ENCODE results near the gene SFXN3.
"Not testable (repeated sequence)": the region's sequence is repeated elsewhere in the genome, so short reads cannot be mapped to it uniquely, and the experiment has no call there.

Gene SFXN3

GRCh38 chr10:101015582-101015973 lies 15.5 kb upstream of the SFXN3 start:
- DNase-seq (ENCODE audit: low read depth) = no peak

DNA sequence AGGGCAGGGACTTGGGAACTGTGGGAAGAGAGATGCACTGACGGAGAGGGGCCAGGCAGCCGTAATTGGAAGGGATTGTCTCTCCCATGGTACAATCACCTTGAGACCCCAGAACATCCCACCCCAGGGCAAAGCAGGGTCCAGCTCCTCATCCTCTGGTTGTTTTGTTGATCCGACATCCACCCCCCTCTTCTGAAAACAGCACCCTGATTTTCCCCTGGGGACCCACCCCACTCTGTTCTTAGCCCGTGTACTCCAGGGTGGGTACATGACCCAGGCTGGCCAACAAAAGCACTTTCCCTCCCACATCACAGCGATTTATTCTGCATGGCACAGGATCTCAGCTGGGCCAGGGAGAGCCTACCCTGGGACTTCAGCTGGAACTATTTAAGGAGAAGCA lies 14.2 kb upstream of the SFXN3 start:
- no peak for DNase-seq (ENCODE audit: low read depth)

GRCh38 chr10:101018118-101018599 lies 12.9 kb upstream of the SFXN3 start:
- no peak for DNase-seq (ENCODE audit: low read depth)

DNA sequence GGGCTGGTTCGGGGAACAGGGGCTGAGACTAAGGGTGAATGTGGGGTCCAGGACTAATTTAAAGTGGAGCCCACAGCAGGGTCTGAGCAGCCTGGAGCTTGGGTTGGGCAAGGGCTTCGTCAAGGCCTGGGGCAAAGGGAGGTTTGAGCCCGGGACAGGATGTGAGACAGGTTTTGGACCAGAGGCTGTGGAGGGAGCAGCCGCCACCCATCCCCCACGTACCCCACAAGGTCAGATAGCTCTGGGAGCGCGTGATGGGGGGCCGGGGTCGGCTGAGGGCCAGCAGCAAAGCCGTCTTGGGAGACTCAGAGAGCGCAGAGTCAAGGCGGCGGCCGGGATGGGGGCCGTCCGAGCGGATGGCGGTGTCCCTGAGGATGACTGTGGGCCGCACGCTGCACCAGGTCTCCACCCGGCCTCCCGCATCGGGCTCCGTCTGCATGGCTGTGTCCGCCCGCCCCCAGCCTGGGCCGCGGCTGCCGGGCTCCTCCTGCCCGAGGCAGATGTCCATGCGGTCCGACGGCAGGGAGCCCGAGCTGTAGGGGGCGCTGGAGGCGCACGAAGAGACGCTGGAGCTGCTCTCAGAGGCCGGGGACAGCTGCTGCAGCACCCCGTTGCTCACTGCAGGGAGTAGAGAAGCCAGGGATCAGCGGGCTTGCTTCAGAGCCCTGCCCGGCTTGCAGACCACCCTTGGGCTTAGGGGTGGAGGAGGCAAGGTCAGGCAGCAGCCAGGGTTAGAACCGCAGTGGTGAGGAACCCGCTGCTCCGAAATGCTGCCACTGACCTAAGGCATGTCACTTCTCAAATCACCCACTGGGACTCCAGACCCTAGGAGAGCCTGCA lies 12.2 kb upstream of the SFXN3 start:
- no peak for DNase-seq (ENCODE audit: low read depth)

DNA sequence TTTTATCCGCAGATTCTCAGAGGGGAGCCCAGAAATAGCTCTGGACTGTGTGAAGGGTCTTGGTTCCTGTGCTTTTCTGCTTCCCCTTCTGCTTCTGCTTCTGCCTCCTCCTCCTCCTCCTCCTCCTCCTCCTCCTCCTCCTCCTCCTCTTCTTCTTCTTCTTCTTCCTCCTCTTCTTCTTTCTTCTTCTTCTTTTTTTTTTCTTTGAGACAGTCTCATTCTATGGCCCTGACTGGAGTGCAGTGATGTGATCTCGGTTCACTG lies 11.7 kb upstream of the SFXN3 start:
- DNase-seq (ENCODE audit: low read depth) = no peak

GRCh38 chr10:101020427-101021075 lies 10.5 kb upstream of the SFXN3 start:
- no peak for DNase-seq (ENCODE audit: low read depth)

DNA sequence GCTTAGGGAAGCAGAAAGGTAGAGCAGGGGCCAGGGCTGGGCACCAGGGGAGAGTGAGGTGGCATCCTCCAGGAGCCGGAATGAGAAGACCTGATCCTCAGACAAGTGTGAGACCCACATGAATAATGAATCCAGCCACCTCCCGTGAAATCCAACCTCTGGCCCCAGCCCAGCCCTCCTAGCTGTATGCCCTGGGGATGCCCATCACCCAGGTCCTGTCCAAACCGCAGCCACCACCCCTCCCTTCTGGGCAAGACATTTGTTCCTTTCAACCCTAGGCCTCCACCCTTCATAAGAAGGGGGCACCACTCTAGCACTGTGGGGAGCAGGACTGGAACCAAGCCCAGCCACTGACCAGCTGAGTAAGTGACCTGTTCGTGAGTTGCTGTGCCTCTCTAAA lies 9.8 kb upstream of the SFXN3 start:
- no peak for DNase-seq (ENCODE audit: low read depth)

DNA sequence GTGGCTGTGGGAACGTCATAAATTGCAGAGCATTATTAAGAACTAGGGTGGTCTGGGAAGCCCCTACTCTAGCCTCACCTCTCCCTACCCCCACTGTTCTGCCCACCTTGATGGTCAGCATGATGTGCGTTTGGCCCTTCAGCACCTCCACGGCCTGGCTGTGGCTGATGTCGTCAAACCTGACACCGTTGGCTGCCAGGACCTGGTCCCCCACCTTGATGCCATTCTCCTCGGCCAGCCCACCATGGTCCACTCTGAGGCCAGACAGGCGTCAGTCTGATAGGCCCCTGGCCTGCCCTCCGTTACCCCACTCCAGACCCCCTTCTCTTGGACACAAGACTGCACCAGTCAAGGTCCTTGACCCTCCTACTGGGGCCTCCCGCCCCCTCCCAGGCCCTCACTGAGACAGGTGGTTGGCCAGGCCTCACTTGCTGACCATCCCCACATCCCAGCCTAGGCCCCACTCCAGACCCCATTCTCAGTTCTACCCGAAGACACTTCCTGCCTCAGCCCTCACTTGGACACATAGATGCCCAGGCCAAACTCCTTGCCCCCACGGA lies 9.3 kb upstream of the SFXN3 start:
- no peak for DNase-seq (ENCODE audit: low read depth)

GRCh38 chr10:101022967-101023705 lies 7.9 kb upstream of the SFXN3 start:
- no peak for DNase-seq (ENCODE audit: low read depth)

DNA sequence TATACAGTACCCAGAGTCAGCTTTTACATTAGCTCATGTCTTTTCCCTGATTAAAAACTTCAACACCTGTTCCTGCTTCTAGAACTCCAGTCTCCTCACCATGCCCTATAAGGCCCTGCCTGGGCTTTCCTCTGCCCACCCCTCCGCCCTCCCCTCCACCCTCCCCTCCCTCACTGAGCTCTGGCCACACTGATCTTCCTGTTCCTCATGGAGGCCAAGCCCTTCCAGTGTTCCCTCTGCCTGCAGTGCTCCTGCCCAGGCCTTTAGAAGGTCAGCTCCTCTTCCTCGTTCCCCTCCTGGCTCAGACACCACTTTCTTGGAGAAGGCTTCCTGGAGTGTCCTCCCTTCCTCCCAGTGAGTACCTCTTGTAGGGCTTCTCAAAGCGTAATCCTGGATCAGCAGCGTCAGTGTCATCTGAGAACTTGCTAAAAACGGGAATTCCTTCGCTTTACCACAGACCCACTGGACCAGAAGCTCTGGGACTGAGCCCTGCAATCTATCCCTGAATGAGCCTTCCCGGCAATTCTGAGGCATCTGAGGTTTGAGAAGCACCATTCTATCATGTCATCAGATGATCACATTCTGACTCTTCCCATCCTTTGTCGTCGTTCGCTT lies 3.8 kb upstream of the SFXN3 start:
- DNase-seq (ENCODE audit: low read depth) = no peak

GRCh38 chr10:101028446-101029337 lies 2.3 kb upstream of the SFXN3 start:
- DNase-seq (ENCODE audit: low read depth) = no peak

DNA sequence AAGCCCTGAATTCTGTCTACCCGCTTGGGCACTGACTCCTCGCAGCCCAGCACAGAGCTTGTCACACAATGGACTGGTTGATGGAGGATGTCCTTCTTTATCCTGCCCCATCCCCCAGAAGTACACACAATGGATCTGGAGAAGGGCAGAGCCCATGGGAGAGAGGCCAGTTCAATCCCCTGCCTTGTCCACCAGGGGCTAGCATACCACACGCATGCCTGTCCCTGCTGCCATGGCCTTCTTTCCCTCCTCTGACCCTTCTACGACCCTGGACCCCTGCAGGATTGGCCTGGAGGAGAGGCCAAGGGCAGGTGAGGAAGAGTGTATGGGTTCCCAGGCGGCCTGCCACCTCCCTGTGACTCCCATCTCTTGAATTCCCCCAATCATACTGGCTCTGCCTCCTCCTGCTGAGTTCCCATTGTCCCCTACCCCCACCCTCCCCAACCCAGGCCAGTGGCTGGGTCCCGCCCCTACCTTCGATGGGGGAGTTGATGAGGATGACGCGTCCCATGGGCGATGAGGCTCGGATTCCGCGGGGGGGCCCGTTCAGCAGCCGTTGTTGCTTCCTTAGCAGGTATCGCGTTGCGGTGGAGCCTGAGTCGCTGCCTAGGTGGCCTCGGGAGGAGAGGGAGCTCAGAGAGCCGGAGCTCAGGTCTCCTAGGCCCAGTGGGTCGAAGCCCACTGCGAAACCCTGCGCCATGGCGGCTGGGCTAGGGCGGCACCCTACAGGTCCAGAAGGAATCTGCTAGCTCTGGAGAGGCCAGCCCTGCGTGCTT lies 1.3 kb upstream of the SFXN3 start:
- no peak for DNase-seq (ENCODE audit: low read depth)

DNA sequence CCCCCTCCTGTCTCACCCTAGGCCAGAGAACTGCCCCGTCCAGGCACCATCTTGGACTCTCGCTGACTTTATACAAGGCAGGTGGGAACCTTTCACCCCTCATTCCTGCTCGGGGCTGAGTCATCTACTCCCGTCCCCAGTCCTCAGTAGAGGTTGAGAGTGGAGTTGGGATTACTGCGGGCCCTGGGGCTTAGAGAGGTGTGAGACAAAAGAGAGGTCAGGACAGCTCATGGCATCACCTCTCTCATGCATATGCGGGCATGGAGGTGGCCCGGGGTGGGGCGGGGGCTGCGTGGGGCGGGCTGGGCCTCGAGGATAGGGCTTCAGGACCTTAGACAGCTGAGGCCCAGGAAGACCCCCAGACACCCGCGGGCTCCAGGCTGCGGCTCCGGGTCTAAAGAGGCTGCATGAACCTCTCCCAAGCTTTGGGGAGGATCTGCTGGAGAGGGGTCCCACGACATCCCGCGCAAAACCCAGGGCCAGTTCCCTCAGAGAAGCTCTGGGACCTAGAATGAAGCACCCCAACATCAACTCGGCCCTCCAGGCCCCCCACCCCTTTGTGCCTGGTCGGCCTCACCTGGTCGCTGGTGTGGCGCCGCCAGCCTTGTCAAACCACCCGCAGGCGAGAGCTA lies 422 bp upstream of the SFXN3 start:
- DNase-seq (ENCODE audit: low read depth) = no peak

DNA sequence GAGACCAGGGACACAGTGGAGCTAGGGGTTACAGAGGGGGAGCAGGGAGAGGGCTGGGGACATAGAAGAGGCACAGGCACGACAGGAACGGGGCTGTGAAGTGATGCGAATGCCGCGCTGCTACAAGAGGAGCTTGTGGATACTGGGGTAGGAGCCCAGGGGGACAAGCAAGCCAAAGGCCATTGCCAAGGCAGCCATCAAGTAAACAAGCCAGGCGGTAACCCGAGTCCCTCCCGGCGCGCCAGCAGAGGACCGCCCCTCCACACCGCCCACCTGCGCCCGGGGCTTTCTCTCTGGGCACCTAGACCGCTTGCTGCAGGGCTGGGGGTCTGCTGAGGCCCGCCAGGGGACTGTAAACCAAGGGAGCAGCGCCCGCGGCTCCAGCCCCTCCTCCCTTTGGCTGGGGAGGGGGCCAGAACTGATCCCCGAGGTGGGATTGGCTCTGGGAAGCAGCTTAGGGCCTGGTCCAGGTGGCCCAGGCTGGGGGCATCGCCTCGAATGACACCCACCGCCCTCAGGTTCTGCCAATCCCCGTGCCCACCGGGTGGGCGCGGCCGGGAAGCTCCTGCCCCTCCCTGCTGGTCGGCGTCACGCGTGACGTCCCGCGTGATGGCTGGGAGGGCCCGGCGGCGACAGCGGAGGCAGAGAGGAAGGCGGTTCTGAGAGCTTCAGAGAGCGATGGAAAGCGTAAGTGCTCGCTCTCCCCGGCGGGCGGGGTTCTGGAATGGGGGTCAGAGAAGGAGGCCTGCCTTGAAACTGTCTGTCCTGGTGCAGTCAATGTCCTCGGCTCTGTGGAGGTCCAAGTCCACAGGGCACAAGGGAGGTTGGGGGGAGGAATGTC lies 982 bp downstream of the SFXN3 start:
- no peak for DNase-seq (ENCODE audit: low read depth)

DNA sequence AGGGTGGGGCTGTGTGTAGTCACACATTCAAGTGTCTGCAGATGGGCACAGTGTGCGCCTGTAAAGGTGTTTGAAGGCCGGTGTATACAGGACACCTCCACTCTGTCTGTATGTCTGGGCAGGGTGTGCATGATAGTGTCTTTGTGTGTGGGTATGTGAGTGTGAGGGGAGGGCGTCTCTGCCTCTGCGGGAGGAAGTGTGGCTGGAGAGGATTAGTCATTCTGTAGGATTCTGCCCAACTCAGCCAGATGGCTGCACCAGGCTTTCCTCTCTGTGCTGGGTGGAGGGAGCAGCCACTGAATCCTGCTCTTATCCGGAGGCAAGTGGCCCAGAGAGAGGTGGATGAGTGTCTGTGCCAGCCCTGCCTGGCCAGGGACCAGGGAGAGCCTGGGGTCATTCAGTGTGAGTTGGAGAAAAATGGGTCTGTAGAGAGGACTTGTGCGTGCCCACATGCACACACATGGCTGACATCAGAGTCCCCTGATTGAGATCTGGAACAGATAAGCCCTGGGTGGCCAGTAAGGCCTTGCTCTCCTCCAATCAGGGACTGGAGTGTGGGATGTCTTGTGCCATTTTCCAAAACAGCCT lies 1.7 kb downstream of the SFXN3 start:
- peak; percentile 81 for DNase-seq (ENCODE audit: low read depth)

DNA sequence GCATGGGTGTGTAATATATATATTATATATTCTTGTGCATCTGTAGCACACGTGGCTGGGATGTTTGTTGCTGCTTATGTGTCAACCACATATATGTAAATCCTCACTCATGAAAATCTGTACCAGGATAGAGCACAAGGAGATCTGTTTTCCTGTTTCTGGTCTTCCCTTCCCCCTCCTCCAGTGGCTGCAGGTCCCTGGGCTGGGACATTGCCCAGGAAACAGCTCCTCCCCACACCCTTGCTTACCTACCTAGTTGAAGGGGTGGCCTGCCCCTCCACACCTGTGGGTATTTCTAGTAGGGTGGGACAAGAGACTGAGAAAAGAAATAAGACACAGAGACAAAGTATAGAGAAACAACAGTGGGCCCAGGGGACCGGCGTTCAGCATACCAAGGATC lies 2.2 kb downstream of the SFXN3 start:
- DNase-seq (ENCODE audit: low read depth) = no peak

DNA sequence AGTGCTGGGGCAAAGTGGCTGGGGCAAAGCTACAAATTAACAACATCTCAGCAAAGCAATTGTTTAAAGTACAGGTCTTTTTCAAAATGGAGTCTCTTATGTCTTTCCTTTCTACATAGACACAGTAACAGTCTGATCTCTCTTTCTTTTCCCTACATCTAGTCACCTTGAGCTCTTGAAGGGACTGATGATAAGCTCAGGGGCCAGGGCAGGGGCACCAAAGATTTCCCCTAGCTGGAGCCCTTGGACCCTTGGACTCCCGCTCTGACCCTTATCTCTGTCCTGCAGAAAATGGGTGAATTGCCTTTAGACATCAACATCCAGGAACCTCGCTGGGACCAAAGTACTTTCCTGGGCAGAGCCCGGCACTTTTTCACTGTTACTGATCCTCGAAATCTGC lies 3.4 kb downstream of the SFXN3 start:
- not testable (repeated sequence) for DNase-seq (ENCODE audit: low read depth)

GRCh38 chr10:101035314-101035713 lies 4.3 kb downstream of the SFXN3 start:
- DNase-seq (ENCODE audit: low read depth) = no peak

Data from HS-5 (cell line).